Fibroblast of the conjunctiva (primary cell): ENCODE measurements around the gene BCAS1.
"Not testable (repeated sequence)": the region's sequence is repeated elsewhere in the genome, so short reads cannot be mapped to it uniquely, and the experiment has no call there.

Experiments used
- DNase-seq: peaks from one replicate; pipeline ENCODE4 v3.0.0-alpha.2; 2010; ENCODE audit warnings: low read depth

BCAS1 gene

GRCh38 chr20:54017846-54018245 lies 52.5 kb downstream of the BCAS1 start:
- DNase-seq: no peak

- no peak for DNase-seq
Observed at GRCh38 chr20:54015496-54015895, 54.9 kb downstream of the BCAS1 start.

GRCh38 chr20:54014293-54014926 lies 56.0 kb downstream of the BCAS1 start:
- DNase-seq: no peak

GRCh38 chr20:54013471-54013870 lies 56.9 kb downstream of the BCAS1 start:
- no peak for DNase-seq

- DNase-seq: no peak
Observed at GRCh38 chr20:54011346-54011745, 59.0 kb downstream of the BCAS1 start.

DNA sequence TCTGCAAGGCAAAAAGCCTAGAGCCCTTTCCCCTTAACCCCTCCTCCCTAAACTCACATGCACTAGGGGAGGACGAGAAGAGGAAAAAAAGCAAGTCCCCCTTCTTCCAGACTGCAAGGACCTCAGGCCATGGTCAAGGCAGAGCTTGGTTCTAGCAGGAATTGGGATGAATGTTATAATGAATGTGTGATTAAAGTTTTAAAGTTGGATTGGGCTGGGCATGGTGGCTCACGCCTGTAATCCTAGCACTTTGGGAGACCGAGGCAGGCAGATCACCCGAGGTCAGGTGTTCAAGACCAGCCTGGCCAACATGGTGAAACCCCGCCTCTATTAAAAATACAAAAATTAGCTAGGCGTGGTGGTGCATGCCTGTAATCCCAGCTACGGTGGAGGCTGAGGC lies 64.2 kb downstream of the BCAS1 start:
- not testable (repeated sequence) for DNase-seq

DNA sequence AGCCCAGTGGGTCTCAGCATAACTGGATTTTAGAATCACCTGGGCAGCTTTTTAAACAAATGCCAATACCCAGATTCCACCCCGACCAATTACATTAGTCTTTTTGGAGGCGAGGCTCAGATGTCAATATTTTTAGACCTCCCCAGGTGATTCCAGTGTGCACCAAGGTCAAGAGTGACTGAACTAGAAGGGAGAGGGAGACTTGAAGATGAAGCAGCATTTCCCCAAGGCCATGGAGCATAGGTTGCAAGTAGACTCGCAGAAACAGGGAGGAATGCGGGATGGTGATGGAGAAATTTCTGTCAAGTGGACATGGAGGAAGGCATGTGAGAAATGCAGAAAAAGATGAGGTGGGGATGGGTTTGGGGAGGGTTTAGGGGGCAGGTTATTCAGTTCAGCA lies 64.9 kb downstream of the BCAS1 start:
- DNase-seq: no peak

GRCh38 chr20:54004445-54004844 lies 65.9 kb downstream of the BCAS1 start:
- DNase-seq: no peak

DNA sequence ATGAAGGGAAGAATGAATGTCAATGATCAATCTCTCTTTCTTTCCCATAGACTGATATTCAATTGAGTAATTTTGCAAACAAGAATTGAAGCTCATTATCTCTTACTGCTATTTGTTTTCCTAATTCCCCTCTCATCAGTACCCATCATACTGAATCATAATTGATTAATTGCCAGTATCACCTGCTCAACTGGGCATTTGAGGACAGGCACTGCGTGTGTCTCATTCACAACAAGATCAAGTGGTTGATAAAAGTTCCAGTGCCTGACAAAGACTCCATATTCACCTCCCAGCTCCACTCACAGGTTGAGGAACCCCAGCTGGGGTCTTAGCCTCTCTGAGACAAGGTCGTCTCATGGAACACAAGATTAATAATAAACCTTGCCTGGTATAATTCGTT lies 67.7 kb downstream of the BCAS1 start:
- no peak for DNase-seq

GRCh38 chr20:54002056-54002575 lies 68.3 kb downstream of the BCAS1 start:
- DNase-seq: no peak

- DNase-seq: no peak
Observed at GRCh38 chr20:54000914-54001313, 69.5 kb downstream of the BCAS1 start.

GRCh38 chr20:54000262-54000661 lies 70.1 kb downstream of the BCAS1 start:
- DNase-seq: no peak

- no peak for DNase-seq
Observed at GRCh38 chr20:53999077-53999476, 71.3 kb downstream of the BCAS1 start.

- DNase-seq: no peak
Observed at GRCh38 chr20:53996584-53997486, 73.6 kb downstream of the BCAS1 start.

- no peak for DNase-seq
Observed at GRCh38 chr20:53995949-53996348, 74.4 kb downstream of the BCAS1 start.

- no peak for DNase-seq
Observed at GRCh38 chr20:53994088-53994487, 76.3 kb downstream of the BCAS1 start.

DNA sequence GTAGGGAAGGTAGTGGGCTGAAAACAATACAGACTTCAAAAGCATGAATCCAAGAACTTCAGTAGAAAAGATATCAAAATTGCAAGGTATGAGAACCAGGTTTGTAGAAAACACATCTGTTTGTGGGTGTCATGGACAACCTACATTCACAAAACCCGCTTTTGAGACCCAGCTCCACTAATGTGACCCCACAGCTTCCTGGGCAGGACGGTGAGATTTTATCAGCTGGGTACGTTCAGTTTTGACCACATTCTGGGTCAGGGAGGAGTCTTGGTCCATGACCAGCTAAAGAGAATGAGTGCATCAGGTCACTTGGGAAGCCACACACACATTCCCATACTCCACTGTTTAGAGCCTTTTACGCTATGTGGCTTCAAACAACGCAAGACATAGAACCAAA lies 77.1 kb downstream of the BCAS1 start:
- DNase-seq: no peak

DNA sequence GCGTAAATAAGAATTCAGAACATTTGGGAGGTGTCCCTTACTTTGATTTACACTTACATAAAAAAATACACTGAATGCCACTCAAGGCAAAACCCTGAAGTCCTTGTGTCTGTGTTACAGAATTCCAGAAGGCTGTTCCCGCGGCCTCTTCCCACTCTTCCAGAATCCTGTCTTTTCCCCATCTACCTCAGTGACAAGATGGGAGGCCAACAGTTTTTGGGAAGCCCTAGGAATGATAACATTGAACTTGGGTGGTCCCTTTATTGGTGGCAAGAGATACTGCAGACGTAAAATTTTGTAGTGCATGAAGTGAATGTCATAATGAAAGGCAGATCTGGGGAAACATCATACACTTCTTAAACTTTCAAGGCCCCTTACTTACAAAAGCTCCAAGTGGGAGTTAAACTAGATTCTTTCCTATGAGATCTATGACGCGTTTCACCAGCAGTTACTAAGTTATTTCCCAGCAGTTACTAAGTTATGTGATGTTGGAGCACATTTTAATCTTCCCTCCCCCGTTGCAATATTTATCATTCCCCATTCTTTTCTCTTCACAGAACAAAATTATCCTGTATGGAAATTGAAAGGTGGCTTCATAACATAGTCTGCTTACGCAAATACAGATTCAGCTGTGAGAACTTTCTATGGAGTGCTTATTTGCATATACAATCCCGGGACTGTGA lies 79.5 kb downstream of the BCAS1 start:
- no peak for DNase-seq

DNA sequence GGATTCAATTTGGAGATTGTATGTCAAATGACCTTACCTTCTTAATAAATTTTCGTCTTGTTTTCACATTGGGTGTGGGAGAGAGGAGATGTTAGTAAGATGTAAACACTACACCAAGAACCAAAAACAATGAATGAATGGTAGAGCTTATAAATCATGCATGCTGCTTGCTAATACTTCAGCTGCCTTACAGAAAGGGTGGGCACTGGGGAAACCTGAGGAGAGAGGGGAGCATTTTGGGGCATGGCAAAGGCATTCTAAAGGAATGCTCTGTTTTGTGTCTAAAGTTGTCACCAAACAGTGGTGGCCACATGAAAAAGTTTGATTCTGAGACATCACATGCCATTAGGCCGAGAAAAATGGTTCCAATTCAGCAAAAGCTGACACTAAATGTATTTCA lies 80.4 kb downstream of the BCAS1 start:
- DNase-seq: no peak

DNA sequence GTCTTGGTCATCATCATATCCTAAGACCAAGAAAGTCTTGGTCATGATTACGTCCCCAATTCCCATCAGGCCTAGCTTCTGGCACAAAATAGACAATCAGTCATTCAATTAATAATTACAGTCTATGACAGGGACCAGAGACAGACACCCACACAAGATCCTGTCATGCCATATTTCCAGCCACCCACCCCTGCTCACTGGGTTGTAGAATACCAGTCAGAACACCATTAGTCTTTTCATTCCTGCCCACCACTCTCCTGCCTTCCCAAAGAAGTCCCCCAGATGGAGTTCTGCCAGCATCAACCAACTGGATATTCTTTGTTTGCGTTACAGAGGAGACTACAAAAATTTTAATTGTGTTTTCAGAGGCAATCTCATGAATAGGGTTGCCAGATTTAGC lies 81.0 kb downstream of the BCAS1 start:
- DNase-seq: no peak

DNA sequence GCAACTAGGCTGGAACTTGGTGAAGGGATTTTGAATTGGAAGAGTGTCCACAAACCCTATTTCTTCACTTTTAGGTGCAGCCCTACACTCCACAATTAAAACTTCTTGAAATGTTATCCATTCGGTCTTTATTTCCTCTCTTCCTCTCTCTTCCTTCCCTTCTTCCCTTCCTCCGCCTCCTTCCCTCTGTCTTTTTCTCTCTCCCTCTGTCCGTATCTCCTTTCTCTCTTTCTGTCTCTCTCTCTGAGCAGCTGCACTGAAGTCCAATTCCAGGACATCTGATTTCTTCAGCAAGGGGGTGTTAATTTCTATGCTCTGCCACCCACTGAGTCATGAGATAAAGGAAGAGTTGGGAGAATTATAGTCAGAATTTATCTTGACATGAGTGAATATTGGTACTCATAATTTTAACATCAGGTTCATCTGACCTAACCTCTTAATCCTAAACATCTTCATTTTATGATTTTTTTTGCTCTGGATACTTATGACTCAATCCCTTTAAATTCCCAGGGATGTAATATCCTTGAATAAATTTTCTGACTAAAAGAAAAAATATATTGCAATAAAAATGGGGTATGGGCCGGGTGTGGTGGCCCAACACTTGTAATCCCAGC lies 84.2 kb downstream of the BCAS1 start:
- DNase-seq: no peak

DNA sequence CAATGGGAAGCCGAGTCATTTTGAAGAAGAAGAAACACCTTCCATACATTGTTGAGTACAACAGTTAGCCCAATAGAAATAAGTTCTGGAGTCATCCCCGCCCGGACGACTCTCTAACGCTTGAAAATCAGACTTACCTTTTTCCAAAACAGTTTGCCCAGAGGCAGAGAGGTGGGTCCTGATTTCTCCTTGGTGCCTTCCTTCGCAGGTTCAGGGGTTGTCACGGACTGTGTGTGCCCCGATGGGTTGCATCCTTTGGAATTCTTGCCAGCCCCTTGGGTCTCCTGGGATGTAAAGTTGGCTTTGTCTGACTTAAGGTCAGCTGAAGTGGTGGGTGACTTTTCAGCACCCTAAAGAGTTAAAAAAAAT lies 85.3 kb downstream of the BCAS1 start:
- DNase-seq: no peak
